ENCODE measurements around the gene ODF2L. TPM values are rescaled to one million over a fixed set of nuclear protein-coding genes. Genes with fewer than 3 reads are reported as not detected.

ODF2L gene
- total RNA-seq, 1 experiment from 2014 or later: 88.2 TPM

- in situ Hi-C loops (cut with HindIII; ENCODE audit: low pct_unique_long_range_greater_than_20kb, low sequenced_read_pairs) (no loop called here), intact Hi-C loops (cut with micrococcal nuclease; ENCODE audit: unreplicated experiment) (no loop called here)
- ATAC-seq (no peak), DNase-seq (ENCODE audit: low read depth, low spot score) (no peak)
- TF ChIP-seq TCF7L2 (IDR thresholded peaks at IDR 0.05; ENCODE audit: low read depth, low read length) (no peak), POLR2AphosphoS5 (IDR thresholded peaks at IDR 0.05; ENCODE audit: low read depth, low read length) (no peak), SIN3A (IDR thresholded peaks at IDR 0.05; ENCODE audit: borderline replicate concordance, insufficient read depth, low read depth, low read length) (no peak)
- TF ChIP-seq, protein P1, sequence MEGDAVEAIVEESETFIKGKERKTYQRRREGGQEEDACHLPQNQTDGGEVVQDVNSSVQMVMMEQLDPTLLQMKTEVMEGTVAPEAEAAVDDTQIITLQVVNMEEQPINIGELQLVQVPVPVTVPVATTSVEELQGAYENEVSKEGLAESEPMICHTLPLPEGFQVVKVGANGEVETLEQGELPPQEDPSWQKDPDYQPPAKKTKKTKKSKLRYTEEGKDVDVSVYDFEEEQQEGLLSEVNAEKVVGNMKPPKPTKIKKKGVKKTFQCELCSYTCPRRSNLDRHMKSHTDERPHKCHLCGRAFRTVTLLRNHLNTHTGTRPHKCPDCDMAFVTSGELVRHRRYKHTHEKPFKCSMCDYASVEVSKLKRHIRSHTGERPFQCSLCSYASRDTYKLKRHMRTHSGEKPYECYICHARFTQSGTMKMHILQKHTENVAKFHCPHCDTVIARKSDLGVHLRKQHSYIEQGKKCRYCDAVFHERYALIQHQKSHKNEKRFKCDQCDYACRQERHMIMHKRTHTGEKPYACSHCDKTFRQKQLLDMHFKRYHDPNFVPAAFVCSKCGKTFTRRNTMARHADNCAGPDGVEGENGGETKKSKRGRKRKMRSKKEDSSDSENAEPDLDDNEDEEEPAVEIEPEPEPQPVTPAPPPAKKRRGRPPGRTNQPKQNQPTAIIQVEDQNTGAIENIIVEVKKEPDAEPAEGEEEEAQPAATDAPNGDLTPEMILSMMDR (IDR thresholded peaks at IDR 0.05): no peak
- TF ChIP-seq, protein P2, sequence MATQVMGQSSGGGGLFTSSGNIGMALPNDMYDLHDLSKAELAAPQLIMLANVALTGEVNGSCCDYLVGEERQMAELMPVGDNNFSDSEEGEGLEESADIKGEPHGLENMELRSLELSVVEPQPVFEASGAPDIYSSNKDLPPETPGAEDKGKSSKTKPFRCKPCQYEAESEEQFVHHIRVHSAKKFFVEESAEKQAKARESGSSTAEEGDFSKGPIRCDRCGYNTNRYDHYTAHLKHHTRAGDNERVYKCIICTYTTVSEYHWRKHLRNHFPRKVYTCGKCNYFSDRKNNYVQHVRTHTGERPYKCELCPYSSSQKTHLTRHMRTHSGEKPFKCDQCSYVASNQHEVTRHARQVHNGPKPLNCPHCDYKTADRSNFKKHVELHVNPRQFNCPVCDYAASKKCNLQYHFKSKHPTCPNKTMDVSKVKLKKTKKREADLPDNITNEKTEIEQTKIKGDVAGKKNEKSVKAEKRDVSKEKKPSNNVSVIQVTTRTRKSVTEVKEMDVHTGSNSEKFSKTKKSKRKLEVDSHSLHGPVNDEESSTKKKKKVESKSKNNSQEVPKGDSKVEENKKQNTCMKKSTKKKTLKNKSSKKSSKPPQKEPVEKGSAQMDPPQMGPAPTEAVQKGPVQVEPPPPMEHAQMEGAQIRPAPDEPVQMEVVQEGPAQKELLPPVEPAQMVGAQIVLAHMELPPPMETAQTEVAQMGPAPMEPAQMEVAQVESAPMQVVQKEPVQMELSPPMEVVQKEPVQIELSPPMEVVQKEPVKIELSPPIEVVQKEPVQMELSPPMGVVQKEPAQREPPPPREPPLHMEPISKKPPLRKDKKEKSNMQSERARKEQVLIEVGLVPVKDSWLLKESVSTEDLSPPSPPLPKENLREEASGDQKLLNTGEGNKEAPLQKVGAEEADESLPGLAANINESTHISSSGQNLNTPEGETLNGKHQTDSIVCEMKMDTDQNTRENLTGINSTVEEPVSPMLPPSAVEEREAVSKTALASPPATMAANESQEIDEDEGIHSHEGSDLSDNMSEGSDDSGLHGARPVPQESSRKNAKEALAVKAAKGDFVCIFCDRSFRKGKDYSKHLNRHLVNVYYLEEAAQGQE (IDR thresholded peaks at IDR 0.05; ENCODE audit: insufficient read depth in 1 of 2, low read depth in 2 of 2, low read length in 1 of 2): no peak
- no peaks in the 10 kb centered on the region for H3K4me1 ChIP-seq (ENCODE audit: control insufficient read depth, insufficient read depth, low read length)
- no peak overlapping the region for H3K27ac ChIP-seq (ENCODE audit: low read length)
- H3K27me3 ChIP-seq (ENCODE audit: control insufficient read depth, insufficient read depth, low read length): peaks cover 29% of the 10 kb centered on the region
- H3K4me3 ChIP-seq (ENCODE audit: low read depth in 2 of 2, low read length in 2 of 2): no peak overlapping the region
- no TSS peak for BruUV-seq (replicated peaks)
- POLR2A ChIA-PET: no interaction called here
- H3K36me3 ChIP-seq (ENCODE audit: control insufficient read depth, insufficient read depth, low read length): no peaks in the 10 kb centered on the region
- CTCF ChIA-PET: no interaction called here
- no peaks in the 10 kb centered on the region for H3K9me3 ChIP-seq (ENCODE audit: control insufficient read depth, insufficient read depth, low read depth, low read length)
Observed at GRCh38 chr1:86322241-86322640, 73.9 kb downstream of the ODF2L start.

DNA sequence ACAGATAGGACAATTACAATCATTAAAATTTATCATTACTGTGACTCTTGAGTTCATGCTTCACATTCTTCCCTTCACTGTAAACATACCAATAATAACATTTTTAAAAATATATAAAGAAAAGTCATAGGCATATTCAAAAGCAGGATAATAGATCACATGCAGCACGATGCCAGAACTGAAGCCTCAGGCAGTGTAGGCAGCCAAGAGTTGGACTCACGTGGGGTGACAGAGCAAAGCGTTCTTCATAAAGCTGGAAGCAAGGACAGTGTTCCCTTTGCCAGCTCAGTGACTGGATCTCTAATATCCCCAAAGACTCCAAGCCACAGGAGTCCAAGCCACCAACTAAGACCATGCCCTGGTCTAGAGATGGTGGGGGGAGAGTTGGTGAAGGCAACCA, 77.7 kb downstream of the ODF2L start:
- H3K27me3 ChIP-seq (ENCODE audit: control insufficient read depth, insufficient read depth, low read length): peaks cover 20% of the 10 kb centered on the region
- no peaks in the 10 kb centered on the region for H3K9me3 ChIP-seq (ENCODE audit: control insufficient read depth, insufficient read depth, low read depth, low read length)
- TF ChIP-seq, protein P1 (IDR thresholded peaks at IDR 0.05): no peak
- TF ChIP-seq, protein P2 (IDR thresholded peaks at IDR 0.05; ENCODE audit: insufficient read depth in 1 of 2, low read depth in 2 of 2, low read length in 1 of 2): no peak
- TF ChIP-seq SIN3A (IDR thresholded peaks at IDR 0.05; ENCODE audit: borderline replicate concordance, insufficient read depth, low read depth, low read length) (no peak), POLR2AphosphoS5 (IDR thresholded peaks at IDR 0.05; ENCODE audit: low read depth, low read length) (no peak), TCF7L2 (IDR thresholded peaks at IDR 0.05; ENCODE audit: low read depth, low read length) (no peak)
- no peak for ATAC-seq
- in situ Hi-C loops (cut with HindIII; ENCODE audit: low pct_unique_long_range_greater_than_20kb, low sequenced_read_pairs) (no loop called here), intact Hi-C loops (cut with micrococcal nuclease; ENCODE audit: unreplicated experiment) (no loop called here)
- no peak for DNase-seq (ENCODE audit: low read depth, low spot score)
- no peaks in the 10 kb centered on the region for H3K4me1 ChIP-seq (ENCODE audit: control insufficient read depth, insufficient read depth, low read length)
- no TSS peak for BruUV-seq (replicated peaks)
- H3K4me3 ChIP-seq (ENCODE audit: low read depth in 2 of 2, low read length in 2 of 2): no peak overlapping the region
- H3K27ac ChIP-seq (ENCODE audit: low read length): no peak overlapping the region
- no peaks in the 10 kb centered on the region for H3K36me3 ChIP-seq (ENCODE audit: control insufficient read depth, insufficient read depth, low read length)
- CTCF ChIA-PET: no interaction called here
- POLR2A ChIA-PET: no interaction called here
